Activated CD4-positive, CD25-positive, alpha-beta regulatory T cell treated with anti-CD3 and anti-CD28 coated beads, Interleukin-2, amount 50 U/mL, for 72 hours (primary cell): ENCODE results near the gene IL4R.
"Not testable (repeated sequence)": the region's sequence is repeated elsewhere in the genome, so short reads cannot be mapped to it uniquely, and the experiment has no call there.

Experiments used
- DNase-seq: peaks from one replicate; pipeline ENCODE4 v3.0.0; 2021

The IL4R gene

GRCh38 chr16:27385398-27385797, 71.6 kb downstream of the IL4R start:
- DNase-seq, result no peak

GRCh38 chr16:27386674-27387073, 72.9 kb downstream of the IL4R start:
- no peak for DNase-seq

- no peak for DNase-seq
These were observed 74.0 kb downstream of the IL4R start for GRCh38 chr16:27387724-27388123.

- no peak for DNase-seq
These were observed 75.6 kb downstream of the IL4R start for GRCh38 chr16:27389272-27389961.

- no peak for DNase-seq
These were observed 76.4 kb downstream of the IL4R start for GRCh38 chr16:27390151-27390550.

GRCh38 chr16:27392671-27393070, 78.9 kb downstream of the IL4R start:
- no peak for DNase-seq

GRCh38 chr16:27394516-27394915, 80.7 kb downstream of the IL4R start:
- DNase-seq, result no peak

- DNase-seq, result not testable (repeated sequence)
These were observed 84.6 kb downstream of the IL4R start for GRCh38 chr16:27398341-27398893.

GRCh38 chr16:27398894-27399853, 85.4 kb downstream of the IL4R start:
- DNase-seq, result no peak

- no peak for DNase-seq
These were observed 86.2 kb downstream of the IL4R start for GRCh38 chr16:27399969-27400368.

- DNase-seq, result no peak
These were observed 87.2 kb downstream of the IL4R start for GRCh38 chr16:27400751-27401620.

- DNase-seq, result peak; percentile 87
These were observed 88.2 kb downstream of the IL4R start, which contains the start of gene IL21R for GRCh38 chr16:27401768-27402568. IL21R (plus strand) TSS chr16:27402174; CDS start chr16:27430072, 27,898 bp downstream.

GRCh38 chr16:27402569-27402963, 88.8 kb downstream of the IL4R start:
- DNase-seq, result no peak

GRCh38 chr16:27402964-27403600, 89.3 kb downstream of the IL4R start:
- DNase-seq, result peak; percentile 61

- DNase-seq, result no peak
These were observed 89.8 kb downstream of the IL4R start for GRCh38 chr16:27403601-27403992.

- DNase-seq, result no peak
These were observed 90.5 kb downstream of the IL4R start for GRCh38 chr16:27404163-27404823.

- DNase-seq, result peak; percentile 70
These were observed 92.0 kb downstream of the IL4R start for GRCh38 chr16:27405546-27406451.

GRCh38 chr16:27406511-27407128, 92.8 kb downstream of the IL4R start:
- DNase-seq, result peak; percentile 49

GRCh38 chr16:27407133-27407532, 93.4 kb downstream of the IL4R start:
- no peak for DNase-seq
